GM18502 (cell line): Measurements from ENCODE around the gene YARS1.

Experiments
- ATAC-seq: cut with Tn5 transposase; IDR thresholded peaks from one replicate; pipeline ENCODE4 v1.9.1; 2021; ENCODE audit warnings: mild to moderate bottlenecking; ENCODE audit not compliant: unreplicated experiment, poor library complexity

The YARS1 gene

DNA sequence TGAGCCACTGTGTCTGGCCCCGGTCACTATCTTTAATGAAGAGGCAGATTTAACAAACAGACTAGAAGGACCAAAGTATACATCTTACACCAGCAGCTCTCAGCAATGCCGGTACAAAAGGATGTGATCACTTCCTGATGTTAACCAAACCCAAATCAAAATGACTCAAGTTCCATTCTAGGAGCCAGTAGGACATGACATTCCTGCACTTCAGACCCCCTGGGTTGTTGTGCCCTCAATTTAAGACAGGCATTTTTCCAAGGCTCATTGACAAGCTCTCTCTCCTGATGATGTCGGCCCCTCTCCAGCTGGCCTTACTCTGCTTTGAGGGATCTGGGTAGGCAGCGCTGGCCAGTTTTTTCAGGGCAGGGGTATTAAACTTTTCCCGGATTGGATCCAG lies 35.1 kb downstream of the YARS1 start:
- ATAC-seq, result no peak

DNA sequence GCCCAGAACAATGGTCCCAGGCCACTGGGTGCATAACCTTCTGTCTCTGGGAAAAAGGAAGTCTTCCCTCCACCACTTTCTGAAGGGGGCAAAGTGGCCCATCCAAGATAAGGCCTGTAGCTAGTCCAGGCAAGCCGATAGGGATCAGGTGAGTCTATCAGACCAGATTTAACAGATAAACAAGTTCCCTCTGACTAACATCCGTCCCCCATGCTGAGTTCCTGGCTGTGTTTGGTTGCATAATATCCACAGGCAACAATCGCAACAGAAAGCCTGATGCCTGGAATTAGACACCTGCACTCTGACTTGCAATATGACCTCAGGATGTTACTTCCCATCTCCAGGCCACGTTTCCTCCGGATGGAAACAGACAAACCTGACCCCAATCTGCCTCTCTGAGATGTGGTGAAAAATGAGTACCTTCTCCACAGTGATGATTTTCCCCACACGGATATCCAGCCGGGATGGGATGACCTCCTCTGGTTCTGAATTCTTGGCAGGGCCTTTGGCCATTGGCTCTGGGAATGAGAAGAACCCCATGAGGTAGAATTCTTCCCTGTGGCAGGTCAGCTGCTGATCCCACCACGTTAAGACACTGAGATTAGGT lies 36.4 kb downstream of the YARS1 start:
- ATAC-seq, result no peak

DNA sequence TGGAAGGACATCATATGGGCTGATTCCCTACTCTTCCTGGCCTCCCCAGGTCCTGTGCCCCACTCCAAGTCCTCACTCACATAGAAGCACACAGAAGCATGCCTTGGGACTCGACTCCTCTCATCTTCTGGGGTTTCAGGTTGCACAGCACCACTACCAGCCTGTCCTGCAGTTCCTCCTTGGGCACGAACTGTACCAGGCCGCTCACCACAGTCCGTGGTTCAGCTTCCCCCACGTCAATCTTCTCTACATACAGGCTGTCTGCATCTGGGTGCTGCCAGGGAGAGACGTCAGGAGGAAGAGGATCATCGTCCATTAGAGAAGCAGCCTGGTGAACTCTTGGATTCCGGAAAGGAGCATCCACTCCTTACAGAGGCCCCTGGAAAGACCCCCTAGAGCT lies 37.2 kb downstream of the YARS1 start:
- ATAC-seq, result no peak

DNA sequence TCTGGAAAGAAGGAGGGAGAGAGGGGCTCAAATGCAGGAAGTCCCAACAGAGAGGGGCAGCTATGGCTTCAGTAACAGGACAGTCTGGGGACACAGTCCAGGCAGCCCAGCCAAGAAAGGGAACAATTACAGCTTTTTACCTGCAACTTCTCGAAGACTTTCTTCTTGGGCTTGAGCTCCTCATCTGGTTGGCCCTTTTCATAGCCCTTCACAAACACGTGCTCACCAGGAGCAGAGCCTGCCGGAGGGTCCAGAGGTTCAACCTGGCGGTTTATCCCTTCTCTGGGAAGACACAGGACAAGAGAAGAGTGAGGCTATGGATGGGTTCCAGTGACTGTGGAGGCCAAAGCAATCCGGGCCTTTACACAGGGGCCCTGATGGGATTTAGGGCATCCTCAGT lies 37.9 kb downstream of the YARS1 start:
- ATAC-seq, result no peak

DNA sequence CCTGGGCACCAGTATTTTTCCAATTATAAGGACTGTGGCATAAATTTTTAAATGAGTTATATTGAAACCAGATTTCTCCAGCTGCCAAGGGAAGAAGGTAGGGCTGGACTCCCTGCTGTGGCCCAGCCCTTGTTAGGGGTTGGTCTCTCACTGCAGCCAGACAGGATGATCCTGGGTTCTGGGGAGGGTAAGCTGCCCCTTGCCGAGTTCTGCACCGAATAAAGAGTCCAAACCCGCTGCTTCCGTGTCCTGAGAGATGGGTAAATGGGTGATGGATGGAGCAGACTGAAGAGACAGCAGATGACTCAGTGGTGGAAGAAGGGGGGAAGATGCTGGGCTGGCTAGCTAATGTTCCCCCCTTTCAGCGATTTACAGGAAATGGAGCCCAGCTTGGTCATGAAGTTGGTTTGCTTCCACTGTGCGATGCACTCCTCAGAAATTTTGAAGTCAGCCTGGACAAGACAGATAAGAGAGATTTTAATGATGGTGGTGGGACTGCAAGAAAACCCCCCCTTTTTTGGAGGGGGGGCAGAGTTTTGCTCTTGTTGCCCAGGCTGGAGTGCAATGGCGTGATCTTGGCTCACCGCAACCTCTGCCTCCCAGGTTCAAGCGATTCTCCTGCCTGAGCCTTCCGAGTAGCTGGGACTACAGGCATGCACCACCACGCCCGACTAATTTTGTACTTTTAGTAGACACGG lies 41.4 kb downstream of the YARS1 start:
- ATAC-seq, result no peak

DNA sequence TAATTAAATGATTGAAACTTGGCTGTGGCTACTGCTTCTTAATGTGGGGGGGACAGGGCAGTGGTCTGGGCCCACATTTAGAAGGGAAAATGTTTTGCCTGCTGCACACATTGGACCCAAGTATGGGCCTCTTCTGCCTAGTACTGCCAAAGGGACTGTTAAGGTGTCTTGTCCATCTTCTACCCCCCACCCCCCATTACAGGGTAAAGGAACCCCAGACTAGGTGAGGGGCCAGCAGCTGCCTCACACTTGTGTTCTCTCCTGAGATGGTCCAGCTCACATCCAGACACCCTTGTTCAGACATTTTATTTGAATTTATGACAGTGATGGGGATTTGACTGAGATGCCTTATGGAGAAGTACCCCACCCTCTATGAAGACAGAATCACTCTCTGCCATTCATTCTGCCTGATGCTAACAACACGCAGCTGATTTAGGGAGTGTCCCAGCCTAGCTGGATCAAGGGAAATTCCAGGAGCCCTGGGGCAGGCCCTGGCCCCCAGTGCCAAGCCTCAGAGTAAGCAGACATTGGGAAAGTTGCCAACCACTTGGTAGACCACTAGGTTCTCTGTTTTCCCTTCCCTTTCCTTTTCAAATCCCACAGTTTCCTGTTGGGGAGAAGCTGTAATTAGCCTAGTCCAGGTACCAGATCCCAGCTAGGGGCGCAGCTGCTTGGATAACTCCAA lies 42.1 kb downstream of the YARS1 start:
- no peak for ATAC-seq

DNA sequence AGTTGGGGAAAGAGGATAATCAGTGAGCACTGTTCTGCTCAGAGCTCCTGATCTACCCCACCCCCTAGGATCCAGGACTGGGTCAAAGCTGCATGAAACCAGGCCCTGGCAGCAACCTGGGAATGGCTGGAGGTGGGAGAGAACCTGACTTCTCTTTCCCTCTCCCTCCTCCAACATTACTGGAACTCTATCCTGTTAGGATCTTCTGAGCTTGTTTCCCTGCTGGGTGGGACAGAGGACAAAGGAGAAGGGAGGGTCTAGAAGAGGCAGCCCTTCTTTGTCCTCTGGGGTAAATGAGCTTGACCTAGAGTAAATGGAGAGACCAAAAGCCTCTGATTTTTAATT lies 42.7 kb downstream of the YARS1 start:
- no peak for ATAC-seq

DNA sequence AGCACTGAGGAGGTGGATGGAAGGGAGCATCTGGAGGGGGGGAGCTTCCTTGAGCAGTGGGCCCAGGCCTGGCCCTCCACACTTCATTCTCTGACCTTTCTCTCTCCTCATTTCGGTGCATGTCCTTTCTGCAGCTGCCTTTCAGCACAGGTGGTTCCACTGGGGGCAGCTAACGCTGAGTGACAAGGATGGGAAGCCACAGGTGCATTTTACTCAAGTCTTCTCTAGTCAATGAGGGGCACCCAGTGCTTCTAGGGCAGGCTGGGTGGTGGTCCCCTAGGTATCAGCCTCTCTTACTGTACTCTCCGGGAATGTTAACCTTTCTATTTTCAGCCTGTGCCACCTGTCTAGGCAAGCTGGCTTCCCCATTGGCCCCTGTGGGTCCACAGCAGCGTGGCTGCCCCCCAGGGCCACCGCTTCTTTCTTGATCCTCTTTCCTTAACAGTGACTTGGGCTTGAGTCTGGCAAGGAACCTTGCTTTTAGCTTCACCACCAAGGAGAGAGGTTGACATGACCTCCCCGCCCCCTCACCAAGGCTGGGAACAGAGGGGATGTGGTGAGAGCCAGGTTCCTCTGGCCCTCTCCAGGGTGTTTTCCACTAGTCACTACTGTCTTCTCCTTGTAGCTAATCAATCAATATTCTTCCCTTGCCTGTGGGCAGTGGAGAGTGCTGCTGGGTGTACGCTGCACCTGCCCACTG lies 43.2 kb downstream of the YARS1 start:
- ATAC-seq, result no peak

DNA sequence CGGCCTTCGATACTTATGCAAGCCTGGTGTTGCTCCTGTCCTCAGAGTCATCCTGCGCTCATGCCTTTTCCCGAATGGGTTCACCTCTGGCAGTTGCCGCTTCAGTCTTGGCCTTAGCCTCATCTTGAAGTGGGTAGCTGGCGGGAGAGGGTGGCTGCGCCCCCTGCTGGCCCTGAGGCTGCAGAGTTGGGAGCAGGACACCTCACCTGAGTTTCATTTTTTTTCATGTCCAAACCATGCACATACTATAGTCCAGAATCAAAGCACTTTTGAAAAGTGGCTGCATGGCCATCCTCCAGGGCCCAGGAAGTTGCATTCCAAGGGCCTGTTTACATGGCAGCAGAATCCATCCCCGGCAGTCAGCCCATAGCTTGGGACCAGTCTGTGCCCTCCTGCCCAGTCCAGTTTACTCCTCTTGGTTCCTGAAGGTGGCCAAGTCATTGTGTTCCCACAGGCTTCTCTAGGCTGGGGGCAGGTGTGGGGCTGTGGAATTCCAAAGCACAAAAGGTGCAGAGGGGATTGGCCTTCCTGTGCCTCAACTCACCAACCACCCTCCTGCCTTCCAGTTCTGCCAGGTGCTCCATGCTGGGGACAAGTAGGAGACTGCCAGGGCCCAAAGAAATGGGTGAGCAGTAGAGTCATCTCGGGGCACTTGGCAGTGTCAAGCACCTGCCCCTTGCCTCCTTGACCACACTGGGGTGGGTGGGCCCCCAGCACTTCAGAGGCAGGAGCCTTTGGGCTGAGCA lies 44.0 kb downstream of the YARS1 start:
- ATAC-seq, result no peak

DNA sequence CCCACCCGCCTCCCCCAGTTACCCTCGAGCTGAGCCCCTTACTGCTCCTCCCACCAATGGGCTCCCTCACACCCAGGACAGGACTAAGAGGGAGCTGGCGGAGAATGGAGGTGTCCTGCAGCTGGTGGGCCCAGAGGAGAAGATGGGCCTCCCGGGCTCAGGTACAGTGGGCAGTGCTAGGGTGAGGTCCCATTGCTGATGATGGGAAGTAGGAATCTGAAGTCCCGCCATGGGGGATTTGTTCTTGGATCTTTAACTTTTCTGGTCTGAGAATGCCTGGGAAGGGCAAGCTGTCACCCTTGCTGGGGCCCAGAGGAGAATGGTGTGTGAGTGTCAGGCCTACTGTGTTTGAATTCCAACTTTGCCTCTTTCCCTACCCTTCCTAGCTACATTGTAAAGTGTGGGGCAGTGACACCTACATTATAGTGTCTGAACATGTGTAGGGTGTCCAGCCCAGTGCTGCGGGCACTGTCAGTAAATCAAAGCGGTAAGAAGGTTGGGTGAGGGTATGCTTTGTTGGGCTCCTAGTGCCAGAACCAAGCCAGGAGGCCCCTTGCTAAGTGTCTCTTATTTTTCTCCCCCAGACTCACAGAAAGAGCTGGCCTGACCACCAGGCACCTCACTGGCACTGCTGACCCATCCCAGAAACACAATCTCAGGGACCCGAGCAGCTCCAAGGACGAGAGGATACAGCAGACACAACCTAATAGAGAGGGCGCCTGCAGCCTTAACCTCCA lies 44.7 kb downstream of the YARS1 start:
- no peak for ATAC-seq

DNA sequence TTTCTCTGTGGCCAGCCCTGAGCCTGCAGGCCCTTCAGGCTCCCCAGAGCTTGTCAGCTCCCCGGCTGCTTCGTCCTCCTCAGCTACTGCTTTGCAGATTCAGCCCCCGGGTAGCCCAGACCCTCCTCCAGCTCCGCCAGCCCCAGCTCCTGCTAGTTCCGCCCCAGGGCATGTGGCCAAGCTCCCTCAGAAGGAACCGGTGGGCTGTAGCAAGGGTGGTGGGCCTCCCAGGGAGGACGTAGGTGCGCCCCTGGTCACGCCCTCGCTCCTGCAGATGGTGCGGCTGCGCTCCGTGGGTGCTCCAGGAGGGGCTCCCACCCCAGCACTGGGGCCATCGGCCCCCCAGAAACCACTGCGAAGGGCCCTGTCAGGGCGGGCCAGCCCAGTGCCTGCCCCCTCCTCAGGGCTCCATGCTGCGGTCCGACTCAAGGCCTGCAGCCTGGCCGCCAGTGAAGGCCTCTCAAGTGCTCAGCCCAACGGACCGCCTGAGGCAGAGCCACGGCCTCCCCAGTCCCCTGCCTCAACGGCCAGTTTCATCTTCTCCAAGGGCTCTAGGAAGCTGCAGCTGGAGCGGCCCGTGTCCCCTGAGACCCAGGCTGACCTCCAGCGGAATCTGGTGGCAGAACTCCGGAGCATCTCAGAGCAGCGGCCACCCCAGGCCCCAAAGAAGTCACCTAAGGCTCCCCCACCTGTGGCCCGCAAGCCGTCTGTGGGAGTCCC lies 45.4 kb downstream of the YARS1 start:
- ATAC-seq, result no peak

DNA sequence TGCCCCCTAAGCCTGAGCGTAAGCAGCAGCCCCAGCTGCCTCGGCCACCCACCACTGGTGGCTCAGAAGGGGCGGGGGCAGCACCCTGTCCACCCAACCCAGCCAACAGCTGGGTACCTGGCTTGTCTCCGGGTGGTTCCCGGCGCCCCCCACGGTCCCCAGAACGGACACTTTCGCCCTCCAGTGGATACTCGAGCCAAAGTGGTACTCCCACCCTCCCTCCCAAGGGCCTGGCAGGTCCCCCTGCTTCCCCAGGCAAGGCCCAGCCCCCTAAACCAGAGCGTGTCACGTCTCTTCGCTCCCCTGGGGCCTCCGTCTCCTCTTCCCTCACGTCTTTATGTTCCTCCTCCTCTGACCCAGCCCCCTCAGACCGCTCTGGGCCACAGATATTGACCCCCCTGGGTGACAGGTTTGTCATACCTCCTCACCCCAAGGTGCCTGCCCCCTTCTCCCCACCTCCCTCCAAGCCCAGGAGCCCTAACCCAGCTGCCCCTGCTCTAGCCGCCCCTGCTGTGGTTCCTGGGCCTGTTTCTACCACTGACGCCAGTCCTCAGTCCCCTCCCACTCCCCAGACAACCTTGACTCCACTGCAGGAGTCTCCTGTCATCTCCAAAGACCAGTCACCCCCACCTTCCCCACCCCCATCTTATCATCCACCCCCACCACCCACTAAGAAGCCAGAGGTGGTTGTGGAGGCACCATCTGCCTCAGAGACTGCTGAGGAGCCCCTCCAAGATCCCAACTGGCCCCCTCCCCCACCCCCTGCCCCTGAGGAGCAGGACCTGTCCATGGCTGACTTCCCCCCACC lies 46.2 kb downstream of the YARS1 start:
- ATAC-seq, result no peak

DNA sequence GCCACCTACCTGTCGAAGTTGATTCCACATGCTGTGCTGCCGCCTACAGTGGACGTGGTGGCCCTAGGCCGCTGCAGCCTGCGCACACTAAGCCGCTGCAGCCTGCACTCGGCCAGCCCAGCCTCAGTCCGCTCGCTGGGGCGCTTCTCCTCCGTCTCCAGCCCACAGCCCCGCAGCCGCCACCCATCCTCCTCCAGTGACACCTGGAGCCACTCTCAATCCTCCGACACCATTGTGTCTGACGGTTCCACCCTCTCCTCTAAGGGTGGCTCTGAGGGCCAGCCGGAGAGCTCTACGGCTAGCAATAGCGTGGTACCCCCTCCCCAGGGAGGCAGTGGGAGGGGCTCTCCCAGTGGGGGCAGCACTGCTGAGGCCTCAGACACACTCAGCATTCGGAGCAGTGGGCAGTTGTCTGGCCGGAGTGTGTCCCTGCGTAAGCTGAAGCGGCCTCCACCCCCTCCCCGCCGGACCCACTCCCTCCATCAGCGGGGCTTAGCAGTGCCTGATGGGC lies 46.9 kb downstream of the YARS1 start:
- ATAC-seq, result no peak

DNA sequence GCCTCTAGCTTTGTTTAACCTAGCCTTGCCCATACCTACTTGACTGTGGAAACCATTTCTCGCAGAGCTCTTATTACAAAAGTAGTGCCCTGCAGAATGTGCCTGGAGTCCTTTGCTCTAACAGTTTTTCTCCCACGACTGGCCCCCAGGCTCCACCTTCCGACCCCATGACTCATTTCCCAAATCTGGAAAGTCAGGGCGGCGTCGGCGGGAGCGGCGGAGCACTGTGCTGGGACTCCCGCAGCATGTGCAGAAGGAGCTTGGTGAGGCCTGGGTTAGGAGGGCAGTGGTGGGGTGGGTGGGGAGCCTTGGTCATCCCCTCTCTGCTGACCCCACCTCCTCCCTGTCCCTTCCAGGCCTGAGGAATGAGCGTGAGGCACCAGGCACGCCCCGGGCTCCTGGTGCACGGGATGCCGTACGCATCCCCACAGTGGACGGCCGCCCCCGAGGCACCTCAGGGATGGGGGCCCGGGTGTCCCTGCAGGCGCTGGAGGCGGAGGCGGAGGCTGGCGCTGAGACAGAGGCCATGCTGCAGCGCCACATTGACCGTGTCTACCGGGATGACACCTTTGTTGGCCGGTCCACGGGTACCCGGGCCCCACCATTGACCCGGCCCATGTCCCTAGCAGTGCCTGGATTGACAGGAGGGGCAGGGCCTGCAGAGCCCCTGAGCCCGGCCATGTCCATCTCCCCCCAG lies 47.5 kb downstream of the YARS1 start:
- no peak for ATAC-seq

DNA sequence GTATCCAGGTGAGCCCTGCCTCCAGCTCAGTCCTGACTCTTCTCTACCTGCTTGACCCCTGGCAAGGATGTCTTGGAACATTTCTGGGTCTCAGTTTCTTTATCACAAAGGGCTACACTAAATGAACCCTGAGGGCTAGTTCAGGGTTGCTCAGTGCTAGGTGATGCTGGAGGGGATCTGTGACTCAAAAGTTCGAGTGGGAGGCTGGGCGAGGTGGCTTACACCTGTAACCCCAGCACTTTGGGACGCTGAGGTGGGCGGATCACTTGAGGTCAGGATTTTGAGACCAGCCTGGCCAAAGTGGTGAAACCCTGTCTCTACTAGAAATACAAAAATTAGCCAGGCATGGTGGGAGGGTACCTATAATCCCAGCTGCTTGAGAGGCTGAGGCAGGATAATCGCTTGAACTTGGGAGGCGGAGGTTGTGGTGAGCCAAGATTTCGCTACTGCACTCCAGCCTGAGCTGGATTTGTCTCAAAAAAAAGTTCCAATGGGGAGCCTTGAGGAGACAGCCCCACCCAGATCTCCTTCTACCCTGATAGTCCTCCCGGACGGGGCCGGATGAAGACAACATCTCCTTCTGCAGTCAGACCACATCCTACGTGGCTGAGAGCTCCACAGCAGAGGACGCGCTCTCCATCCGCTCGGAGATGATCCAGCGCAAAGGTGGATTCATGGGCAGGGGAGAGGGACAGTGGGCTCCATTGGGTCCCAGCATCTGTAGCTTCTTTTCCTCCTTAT lies 48.9 kb downstream of the YARS1 start:
- ATAC-seq, result no peak

DNA sequence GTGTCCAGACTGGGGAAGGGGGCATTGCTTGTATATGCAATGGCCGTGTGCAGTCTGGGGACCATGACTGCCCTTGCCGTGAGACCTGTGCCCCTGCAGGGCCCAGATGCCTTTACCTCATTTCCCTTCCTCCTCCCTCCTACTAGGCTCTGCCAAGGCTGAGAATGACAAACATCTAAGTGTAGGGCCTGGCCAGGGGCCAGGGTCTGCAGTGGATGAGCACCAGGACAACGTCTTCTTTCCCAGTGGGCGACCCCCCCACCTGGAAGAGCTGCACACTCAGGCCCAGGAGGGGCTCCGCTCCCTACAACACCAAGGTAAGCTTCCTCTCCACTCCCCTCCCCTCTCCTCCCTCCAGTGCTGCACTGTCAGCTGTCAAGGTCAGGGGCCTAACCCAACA lies 49.5 kb downstream of the YARS1 start:
- no peak for ATAC-seq

DNA sequence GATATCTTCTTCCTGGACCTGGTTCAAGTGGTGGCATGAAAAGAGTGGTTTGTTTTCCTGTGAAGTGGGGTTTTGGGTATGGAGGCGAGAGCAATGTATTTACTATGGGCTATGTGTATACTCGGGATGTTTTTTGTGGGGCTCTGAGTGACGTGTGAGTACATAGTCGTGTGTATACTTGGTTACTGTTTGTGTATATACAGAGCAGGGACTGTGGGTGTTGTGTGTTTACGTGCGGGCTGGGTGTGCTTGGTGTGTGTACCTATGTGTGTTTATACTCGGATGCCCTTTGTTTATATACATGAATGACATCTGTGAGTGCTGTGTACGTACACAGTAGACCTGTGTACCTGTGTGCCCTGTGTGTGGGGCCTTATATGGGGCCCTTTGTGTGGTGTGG lies 50.0 kb downstream of the YARS1 start:
- no peak for ATAC-seq
